RWPE1 (cell line): ENCODE data around the gene HOXB3.

Experiments
- CTCF ChIA-PET: fragments of 350-600 bp; sonication (Branson Sonifier 250); formaldehyde crosslinking; extraction: SDS; loops from one replicate; lab custom pipeline; 2021; lab: Yijun Ruan, JAX
- POLR2A ChIA-PET: fragments of 400-600 bp; formaldehyde crosslinking; extraction: SDS; loops from one replicate; lab custom pipeline; 2020; ENCODE audit warnings: antibody characterized with exemption; ENCODE audit not compliant: low non-redundant PET; lab: Yijun Ruan, JAX
- DNase-seq: peaks from one replicate; pipeline ENCODE4 v3.0.0; 2012; ENCODE audit warnings: low spot score
- H3K27ac ChIP-seq: fragments of 450-650 bp; 2 replicates; pipeline ENCODE4 v1.5.1; 2017
- CTCF ChIP-seq: fragments of 450-650 bp; conservative IDR thresholded peaks from 2 replicates; pipeline ENCODE4 v1.5.1; 2017; ENCODE audit warnings: low read depth, mild to moderate bottlenecking

HOXB3 gene

DNA sequence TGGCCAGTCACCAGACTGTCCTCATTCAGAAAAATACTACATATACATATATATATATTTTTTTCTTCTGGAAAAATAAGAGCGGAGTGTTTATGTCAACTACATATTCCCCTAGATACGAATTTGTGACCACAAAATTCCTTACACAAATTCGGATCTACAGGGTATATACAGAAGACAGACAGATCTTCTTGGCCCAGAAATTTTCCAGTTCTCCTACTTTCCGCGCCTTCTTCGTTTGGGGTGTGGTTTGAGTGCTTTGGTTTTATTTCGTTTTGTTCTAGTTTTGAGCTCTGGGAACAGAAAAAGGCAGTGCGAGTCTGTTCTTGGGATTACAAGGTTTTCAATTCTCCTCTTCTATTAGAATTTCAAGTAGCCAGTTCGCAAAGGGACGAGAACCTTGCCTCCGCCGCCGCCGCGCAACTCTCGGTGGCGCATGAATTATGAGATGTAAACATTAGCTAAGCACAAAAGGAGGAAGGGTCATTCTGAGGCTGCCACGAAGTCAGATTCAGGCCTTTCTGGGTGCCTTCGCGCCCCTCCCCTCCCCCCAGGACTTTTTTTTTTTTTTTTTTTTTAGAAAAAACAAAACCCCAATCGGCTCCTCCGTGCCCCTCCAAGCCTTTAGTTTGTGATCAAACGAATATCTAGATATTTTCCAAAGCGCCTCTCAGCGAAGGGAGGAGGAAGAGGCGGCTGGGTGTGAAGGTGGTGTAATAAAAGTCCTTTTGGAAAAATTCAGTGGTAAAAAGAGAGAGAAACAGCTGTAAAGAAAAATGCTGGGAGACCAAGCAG, 10.1 kb downstream of the HOXB3 start:
- no peak for DNase-seq
- POLR2A ChIA-PET = no interaction called here
- CTCF ChIA-PET = no interaction called here

GRCh38 chr17:48579471-48579759, 10.6 kb downstream of the HOXB3 start:
- ChIA-PET POLR2A (no interaction called here), CTCF (interaction anchor here (0.6 kb wide), 1 partner anchor 7 kb away, joined by 7 read pairs; no protein-coding TSS in a partner anchor)
- no peak overlapping the region for H3K27ac ChIP-seq
- TF ChIP-seq CTCF = no peak
- no peak for DNase-seq

More for the DNA sequence above, 10.1 kb downstream of the HOXB3 start:
- H3K27ac ChIP-seq = no peak overlapping the region
- no peak for TF ChIP-seq CTCF

GRCh38 chr17:48578616-48579470, 11.2 kb downstream of the HOXB3 start:
- CTCF ChIA-PET = interaction anchor here (0.6 kb wide), 1 partner anchor 8 kb away, joined by 7 read pairs; no protein-coding TSS in a partner anchor
- no peak for DNase-seq

DNA sequence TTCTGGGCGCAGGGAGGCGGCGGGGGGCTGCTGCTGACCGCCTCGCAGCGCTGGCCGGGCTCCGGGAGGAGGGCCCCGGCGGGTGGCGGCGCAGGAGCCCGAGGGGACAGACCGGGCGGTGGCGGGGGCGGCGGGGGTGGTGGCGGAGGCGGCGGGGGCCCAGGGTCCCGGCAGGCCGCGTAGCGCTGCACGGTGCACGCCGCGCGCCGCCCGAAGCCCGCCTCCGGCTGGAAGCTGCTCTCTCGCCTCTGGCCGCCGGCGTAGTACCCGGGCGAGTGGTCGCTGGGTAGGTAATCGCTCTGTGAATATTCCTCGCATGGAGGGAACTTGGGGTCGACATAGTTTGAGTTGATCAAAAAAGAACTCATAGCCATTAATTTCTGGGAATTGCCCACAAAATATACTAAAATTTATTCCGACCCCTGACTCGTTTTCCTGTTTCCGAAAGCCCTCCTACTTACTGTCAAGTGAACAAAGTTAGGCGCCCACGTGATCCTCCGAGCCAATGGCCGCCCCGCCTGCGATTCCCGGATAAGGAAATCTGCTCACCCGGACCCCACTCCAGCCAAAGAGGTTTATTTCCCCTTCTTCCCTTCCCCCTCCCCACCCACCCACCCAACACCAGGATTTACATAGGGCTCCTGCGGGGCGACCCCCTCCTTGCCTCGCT, 12.0 kb downstream of the HOXB3 start, which contains the start of gene HOXB4:
TSS of gene HOXB4 (minus strand) at position 405 of the 670 bp plus-strand sequence. CDS start at position 374, 31 bp downstream.
- no peak for TF ChIP-seq CTCF
- POLR2A ChIA-PET = no interaction called here
- DNase-seq = peak; percentile 71
- H3K27ac ChIP-seq = peak within 1 kb of the TSS; percentile 74
- CTCF ChIA-PET = interaction anchor here (0.6 kb wide), 1 partner anchor 86 kb away, joined by 3 read pairs; no protein-coding TSS in a partner anchor

More at GRCh38 chr17:48578616-48579470, 11.2 kb downstream of the HOXB3 start:
- no peak for TF ChIP-seq CTCF
- H3K27ac ChIP-seq = peak overlapping the region; percentile 74
- POLR2A ChIA-PET = no interaction called here

- peak overlapping the region; percentile 74 for H3K27ac ChIP-seq
- ChIA-PET CTCF (interaction anchor here (0.6 to 0.7 kb wide), 2 partner anchors 85 to 178 kb away, joined by 3 read pairs; no protein-coding TSS in a partner anchor), POLR2A (no interaction called here)
- TF ChIP-seq CTCF = no peak
- DNase-seq = no peak
Measured at GRCh38 chr17:48577330-48577945, 12.6 kb downstream of the HOXB3 start.
